Thyroid gland (tissue), 4 donors: ENCODE data around the gene NCKAP5. TPM values are rescaled to one million over a fixed set of nuclear protein-coding genes. Genes with fewer than 3 reads are reported as not detected.

Source experiments
- DNase-seq, 2 donors: peaks; one replicate each; pipeline ENCODE4 v3.0.0-alpha.2; 2019
- H3K27ac ChIP-seq, 3 donors: fragments of 200-600 bp; sonication (generic); 1 replicate in 2 of 3; 2 replicates in 1 of 3; pipeline ENCODE4 v1.5.1; 2016 to 2019; ENCODE audit warnings: mild to moderate bottlenecking in 1 of 3, moderate library complexity in 1 of 3
- H3K27me3 ChIP-seq: fragments of 200-600 bp; sonication (generic); one replicate; pipeline ENCODE4 v1.5.1; 2019
- H3K36me3 ChIP-seq, 2 donors: fragments of 200-600 bp; sonication (generic); one replicate each; pipeline ENCODE4 v1.5.1; 2016 to 2019
- H3K4me1 ChIP-seq, 2 donors: fragments of 200-600 bp; sonication (generic); one replicate each; pipeline ENCODE4 v1.5.1; 2017 to 2019
- H3K4me3 ChIP-seq, 3 donors: fragments of 200-600 bp; sonication (generic); replicated peaks in 1 of 3; 1 replicate in 2 of 3; 2 replicates in 1 of 3; pipeline ENCODE4 v1.5.1; 2016; ENCODE audit warnings: mild to moderate bottlenecking in 1 of 3
- H3K9me3 ChIP-seq: fragments of 200-600 bp; sonication (generic); one replicate; pipeline ENCODE4 v1.5.1; 2017
- CTCF ChIP-seq, 6 experiments: fragments of 200-600 bp in 3 of 6; fragments of 450-650 bp in 3 of 6; sonication (generic) in 3 of 6; IDR thresholded peaks; one replicate each; pipeline ENCODE4 v1.5.1; 2016 to 2019; ENCODE audit warnings: antibody characterized with exemption in 6 of 6, mild to moderate bottlenecking in 2 of 6, inconsistent platforms in 1 of 6, moderate library complexity in 1 of 6
- POLR2A ChIP-seq, 2 donors: fragments of 450-650 bp; IDR thresholded peaks; one replicate each; pipeline ENCODE4 v1.6.1; 2017; ENCODE audit warnings: antibody characterized with exemption in 2 of 2, mild to moderate bottlenecking in 2 of 2, moderate library complexity in 1 of 2
- WGBS, 2 donors: methylation state at CpG; one replicate each; pipeline ENCODE4 v1.1.5; 2017; 5-methylcytosine and 5-hydroxymethylcytosine counted together
- intact Hi-C: fragments of 100-400 bp; cut with DNase I; formaldehyde crosslinking; loops from one replicate; pipeline ENCODE4 v1.15.1; 2023
- total RNA-seq, 4 donors: library from RNA; depleted of rRNA; stranded (reverse); fragments of >200 nt; gene quantifications; one replicate each; pipeline ENCODE4 v1.2.3, GENCODE V29; 2016

NCKAP5 gene
- total RNA-seq, 4 donors from 2014 or later: 0.45 to 1.2 (median 0.76) TPM

GRCh38 chr2:133193544-133194361 is 374.5 kb downstream of the NCKAP5 start:
- intact Hi-C loops: no loop called here
- 94% methylated on average over 7 of the region's 7 CpGs for WGBS, 2 donors
- TF ChIP-seq CTCF (IDR thresholded peaks at IDR 0.05) (no peak), POLR2A (IDR thresholded peaks at IDR 0.05) (no peak)
- Histone ChIP-seq H3K4me3 (no peak overlapping the region), H3K27me3 (no peaks in the 10 kb centered on the region), H3K9me3 (no peaks in the 10 kb centered on the region), H3K4me1 (no peaks in the 10 kb centered on the region), H3K36me3 (no peaks in the 10 kb centered on the region), H3K27ac (no peak overlapping the region)
- DNase-seq: no peak

DNA sequence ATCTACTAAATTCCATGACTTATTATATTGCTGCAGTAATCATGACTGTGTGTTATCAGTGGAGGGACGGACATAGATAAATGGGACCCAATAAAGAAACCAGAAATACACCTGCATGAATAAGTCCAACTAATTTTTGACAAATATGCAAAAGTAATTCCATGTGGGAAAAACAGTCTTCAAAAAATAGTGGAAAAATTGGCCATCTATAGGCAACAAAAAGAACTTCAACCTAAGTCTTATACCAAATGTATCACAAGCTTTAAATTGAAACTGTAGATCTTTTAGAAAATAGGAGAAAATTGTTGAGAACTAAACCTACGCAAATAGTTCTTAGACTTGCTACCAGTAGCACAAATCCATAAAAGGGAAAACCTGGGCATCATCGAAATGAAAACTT is 376.2 kb downstream of the NCKAP5 start:
- no peaks in the 10 kb centered on the region for H3K36me3 ChIP-seq
- H3K27me3 ChIP-seq: no peaks in the 10 kb centered on the region
- DNase-seq: no peak
- no peaks in the 10 kb centered on the region for H3K9me3 ChIP-seq
- intact Hi-C loops: no loop called here
- 94 to 96% methylated on average over 3 of the region's 3 CpGs for WGBS, 2 donors
- no peak overlapping the region for H3K4me3 ChIP-seq
- H3K27ac ChIP-seq: no peak overlapping the region
- H3K4me1 ChIP-seq: no peaks in the 10 kb centered on the region
- TF ChIP-seq POLR2A (IDR thresholded peaks at IDR 0.05) (no peak), CTCF (IDR thresholded peaks at IDR 0.05) (no peak)

GRCh38 chr2:133177196-133177595 is 391.1 kb downstream of the NCKAP5 start:
- Histone ChIP-seq H3K36me3 (no peaks in the 10 kb centered on the region), H3K27me3 (no peaks in the 10 kb centered on the region), H3K27ac (no peak overlapping the region), H3K9me3 (no peaks in the 10 kb centered on the region), H3K4me1 (no peaks in the 10 kb centered on the region), H3K4me3 (no peak overlapping the region)
- 83 to 90% methylated on average over 4 of the region's 4 CpGs for WGBS, 2 donors
- TF ChIP-seq CTCF (IDR thresholded peaks at IDR 0.05) (no peak), POLR2A (IDR thresholded peaks at IDR 0.05) (no peak)
- no peak for DNase-seq
- intact Hi-C loops: no loop called here

GRCh38 chr2:133175926-133176325 is 392.3 kb downstream of the NCKAP5 start:
- Histone ChIP-seq H3K4me1 (no peaks in the 10 kb centered on the region), H3K9me3 (no peaks in the 10 kb centered on the region), H3K36me3 (no peaks in the 10 kb centered on the region), H3K27me3 (no peaks in the 10 kb centered on the region), H3K4me3 (no peak overlapping the region), H3K27ac (no peak overlapping the region)
- WGBS, 2 donors: 88 to 99% methylated on average over 3 of the region's 3 CpGs
- DNase-seq: no peak
- intact Hi-C loops: no loop called here
- TF ChIP-seq CTCF (IDR thresholded peaks at IDR 0.05) (no peak), POLR2A (IDR thresholded peaks at IDR 0.05) (no peak)

GRCh38 chr2:133173224-133173623 is 395.0 kb downstream of the NCKAP5 start:
- no peaks in the 10 kb centered on the region for H3K4me1 ChIP-seq
- DNase-seq: no peak
- H3K4me3 ChIP-seq: no peak overlapping the region
- TF ChIP-seq CTCF (IDR thresholded peaks at IDR 0.05) (no peak), POLR2A (IDR thresholded peaks at IDR 0.05) (no peak)
- H3K27me3 ChIP-seq: no peaks in the 10 kb centered on the region
- no peaks in the 10 kb centered on the region for H3K9me3 ChIP-seq
- H3K36me3 ChIP-seq: no peaks in the 10 kb centered on the region
- no peak overlapping the region for H3K27ac ChIP-seq
- intact Hi-C loops: loop anchor here (5.0 kb wide), 1 partner anchor 626 kb away; no protein-coding TSS in a partner anchor
